HG02763 (cell line): Measurements from ENCODE around the gene CCDC63.

ENCODE experiments used
- ATAC-seq: cut with Tn5 transposase; IDR thresholded peaks from one replicate; pipeline ENCODE4 v1.9.1; 2021; ENCODE audit warnings: mild to moderate bottlenecking, moderate library complexity; ENCODE audit not compliant: unreplicated experiment

Gene CCDC63

DNA sequence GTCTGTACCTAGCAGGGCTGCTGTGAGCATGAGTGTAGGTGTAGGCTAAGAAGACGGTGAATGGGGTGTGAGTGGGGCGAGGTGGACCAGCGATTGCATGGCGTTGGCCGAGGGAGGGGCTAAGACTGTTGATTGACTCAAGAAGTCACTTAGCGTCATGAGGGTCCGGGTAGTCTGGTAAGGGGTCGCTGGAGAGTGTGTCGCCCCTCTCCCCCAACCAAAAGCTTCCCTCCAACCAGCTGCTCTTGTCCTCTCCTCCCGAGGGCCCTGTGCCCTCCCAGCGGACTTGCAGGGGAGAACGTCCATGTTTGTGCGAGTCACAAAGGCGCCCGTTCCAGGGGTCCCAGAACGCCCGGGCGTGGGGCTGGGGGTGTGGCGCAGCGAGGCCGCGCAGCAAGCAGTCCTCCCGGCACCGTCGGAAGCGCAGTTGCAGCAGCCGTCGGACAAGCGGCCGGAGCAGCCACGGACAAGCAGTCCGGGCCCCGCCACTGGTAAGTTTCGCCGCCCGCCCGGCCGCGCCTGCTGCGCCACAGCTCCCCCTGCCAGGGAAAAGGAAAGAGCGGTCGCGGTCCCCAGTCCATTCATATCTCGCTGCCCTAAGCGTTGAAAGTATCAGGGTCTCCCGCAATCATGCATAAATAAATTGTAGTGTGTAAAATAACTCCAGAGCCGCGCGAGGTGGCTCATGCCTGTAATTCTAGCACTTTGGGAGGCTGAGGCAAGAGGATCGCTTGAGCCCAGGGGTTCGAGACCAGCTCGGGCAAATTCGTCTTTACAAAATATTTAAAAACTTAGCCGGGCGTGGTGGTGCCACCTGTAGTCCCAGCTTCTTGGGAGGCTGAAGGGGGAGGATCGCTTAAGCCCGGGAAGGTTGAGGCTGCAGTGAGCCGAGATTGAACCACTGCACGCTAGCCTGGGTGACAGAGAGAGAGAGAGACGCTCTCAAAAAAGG is at the start of gene CCDC63:
CCDC63 (plus strand) TSS at position 373 of the 952 bp plus-strand sequence. CDS start 5,968 bp downstream, outside the sequence.
- ATAC-seq = no peak

DNA sequence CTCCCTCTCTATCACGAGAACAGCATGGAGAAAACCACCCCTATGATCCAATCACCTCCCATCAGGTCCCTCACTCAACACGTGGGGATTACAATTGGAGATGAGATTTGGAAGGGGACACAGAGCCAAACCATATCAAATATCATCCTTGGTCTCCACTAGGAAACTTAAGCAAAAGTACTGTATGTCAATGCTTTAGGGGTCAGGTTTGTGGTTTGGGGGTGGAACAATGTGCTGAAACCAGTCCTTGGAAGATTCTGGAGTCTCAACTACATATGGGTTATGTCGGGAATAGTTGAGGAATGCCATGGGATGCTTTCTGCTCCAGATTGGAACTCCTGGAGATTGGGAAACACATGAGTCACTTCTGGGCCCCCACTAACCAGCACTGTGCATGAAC is 48.3 kb upstream of the CCDC63 start:
- no peak for ATAC-seq

GRCh38 chr12:110802489-110802888 is 44.3 kb upstream of the CCDC63 start:
- ATAC-seq = no peak

- no peak for ATAC-seq
Observed at GRCh38 chr12:110804406-110804805, 42.4 kb upstream of the CCDC63 start.

DNA sequence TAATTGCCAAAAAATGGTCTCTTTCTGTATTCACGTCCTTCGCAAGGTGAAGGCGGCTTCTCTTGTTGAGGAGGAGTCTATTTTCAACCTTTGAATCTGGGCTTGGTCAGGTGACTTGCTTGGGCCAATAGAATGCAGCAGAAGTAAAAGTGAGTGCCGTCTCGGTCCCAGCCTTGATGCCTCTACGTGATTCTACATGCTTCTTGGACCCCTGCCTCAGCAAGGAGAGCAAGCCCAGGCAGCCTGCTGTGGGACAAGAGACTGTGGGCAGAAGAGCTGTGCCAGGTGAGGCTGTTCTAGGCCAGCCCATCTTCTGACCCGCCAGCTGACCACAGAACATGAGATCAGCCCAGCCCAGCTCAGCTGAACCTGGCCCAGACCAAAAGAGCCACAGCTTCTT is 39.1 kb upstream of the CCDC63 start:
- ATAC-seq = no peak

DNA sequence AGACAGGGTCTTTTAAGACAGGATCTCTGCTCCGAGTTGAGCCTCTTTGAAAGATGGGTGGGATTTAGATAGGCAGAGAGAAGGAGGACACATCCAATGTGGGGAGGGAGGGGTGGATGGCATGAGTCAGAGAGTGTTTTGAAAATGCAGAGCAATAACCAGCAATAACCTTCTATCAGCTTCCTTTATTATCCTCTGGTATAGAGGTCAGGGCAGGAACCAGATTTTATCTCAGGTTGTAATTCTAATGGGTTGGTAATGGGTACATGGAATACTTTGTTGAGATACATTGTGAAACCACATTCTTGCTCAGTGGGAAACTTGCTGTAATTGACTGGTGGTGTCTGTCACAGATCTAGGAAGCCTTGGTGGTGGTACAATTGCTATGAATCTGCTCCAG is 37.6 kb upstream of the CCDC63 start:
- ATAC-seq = no peak

DNA sequence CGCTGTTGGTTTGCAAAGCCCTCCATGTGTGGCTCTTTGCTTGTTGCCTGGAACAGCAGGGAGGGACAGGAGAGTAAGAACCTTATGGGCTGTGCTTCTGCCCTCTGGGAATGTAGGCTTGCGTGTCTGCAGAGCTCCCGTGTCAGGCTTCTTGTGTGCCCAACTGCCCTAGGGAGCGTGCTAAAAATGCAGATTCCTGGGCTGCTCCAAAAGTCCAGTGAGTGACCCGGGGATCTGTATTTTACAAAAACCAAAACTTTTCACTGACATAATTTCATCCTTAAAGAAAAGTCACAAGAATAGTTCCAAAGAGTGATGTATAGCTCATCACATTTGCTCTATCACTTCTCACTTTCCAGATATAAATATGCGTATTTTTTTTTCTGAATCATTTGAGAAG is 34.8 kb upstream of the CCDC63 start:
- ATAC-seq = no peak

- no peak for ATAC-seq
Observed at GRCh38 chr12:110813285-110813684, 33.5 kb upstream of the CCDC63 start.

DNA sequence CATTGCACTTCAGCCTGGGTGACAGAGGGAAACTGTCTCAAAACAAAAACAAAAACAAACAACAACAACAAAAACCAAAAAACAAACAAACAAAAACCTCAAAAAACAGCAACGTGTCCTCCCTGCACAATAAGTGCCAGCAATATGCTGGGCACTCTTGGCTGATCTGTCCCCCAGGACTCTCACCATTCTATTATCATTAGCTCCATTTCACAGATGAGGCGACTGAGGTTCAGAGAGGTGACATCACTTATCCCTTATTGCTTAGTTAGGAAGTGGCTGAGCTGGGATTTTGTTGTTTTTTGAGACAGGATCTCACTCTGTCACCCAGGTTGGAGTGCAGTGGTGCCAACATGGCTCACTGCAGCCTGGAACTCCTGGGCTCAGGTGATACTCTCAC is 33.0 kb upstream of the CCDC63 start:
- no peak for ATAC-seq

- ATAC-seq = no peak
Observed at GRCh38 chr12:110816248-110816647, 30.5 kb upstream of the CCDC63 start.

- ATAC-seq = no peak
Observed at GRCh38 chr12:110816779-110817178, 30.0 kb upstream of the CCDC63 start.

- ATAC-seq = no peak
Observed at GRCh38 chr12:110818511-110818910, 28.3 kb upstream of the CCDC63 start.

DNA sequence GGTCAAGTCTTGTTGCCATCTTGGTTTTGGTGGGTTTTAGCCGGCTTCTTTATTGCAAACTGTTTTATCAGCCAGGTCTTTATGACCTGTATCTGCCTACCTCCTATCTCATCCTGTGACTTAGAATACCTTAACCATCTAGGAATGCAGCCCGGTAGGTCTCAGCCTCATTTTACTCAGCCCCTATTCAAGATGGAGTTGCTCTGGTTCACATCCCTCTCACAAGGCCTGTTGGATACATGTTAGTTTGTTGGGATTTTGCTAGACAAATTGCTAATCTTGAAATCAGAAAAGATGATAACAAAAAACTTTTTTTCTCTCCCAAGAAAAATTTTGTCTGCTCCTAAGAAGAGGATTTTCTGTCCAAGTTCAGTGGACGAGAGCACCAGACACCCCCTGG is 27.6 kb upstream of the CCDC63 start:
- ATAC-seq = no peak

DNA sequence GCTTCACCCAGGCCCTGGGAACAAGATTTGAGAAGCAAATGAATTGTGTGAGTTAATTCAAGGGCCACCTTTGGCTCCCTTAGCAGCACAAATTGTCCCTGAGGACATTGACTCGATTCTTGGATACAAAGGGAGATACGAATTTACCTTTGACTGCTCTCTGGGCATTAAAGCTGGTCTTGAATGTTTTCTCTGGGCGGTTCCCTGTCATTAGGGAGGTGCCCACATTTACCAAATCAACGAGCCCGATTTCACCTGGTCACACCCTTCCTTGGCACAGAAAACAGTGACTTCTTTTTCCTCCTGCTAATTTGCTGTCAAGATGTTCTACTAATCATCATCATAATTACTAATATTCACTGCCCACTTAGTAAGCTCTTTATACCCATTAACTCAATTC is 27.1 kb upstream of the CCDC63 start:
- ATAC-seq = no peak

- ATAC-seq = no peak
Observed at GRCh38 chr12:110821917-110822316, 24.9 kb upstream of the CCDC63 start.

DNA sequence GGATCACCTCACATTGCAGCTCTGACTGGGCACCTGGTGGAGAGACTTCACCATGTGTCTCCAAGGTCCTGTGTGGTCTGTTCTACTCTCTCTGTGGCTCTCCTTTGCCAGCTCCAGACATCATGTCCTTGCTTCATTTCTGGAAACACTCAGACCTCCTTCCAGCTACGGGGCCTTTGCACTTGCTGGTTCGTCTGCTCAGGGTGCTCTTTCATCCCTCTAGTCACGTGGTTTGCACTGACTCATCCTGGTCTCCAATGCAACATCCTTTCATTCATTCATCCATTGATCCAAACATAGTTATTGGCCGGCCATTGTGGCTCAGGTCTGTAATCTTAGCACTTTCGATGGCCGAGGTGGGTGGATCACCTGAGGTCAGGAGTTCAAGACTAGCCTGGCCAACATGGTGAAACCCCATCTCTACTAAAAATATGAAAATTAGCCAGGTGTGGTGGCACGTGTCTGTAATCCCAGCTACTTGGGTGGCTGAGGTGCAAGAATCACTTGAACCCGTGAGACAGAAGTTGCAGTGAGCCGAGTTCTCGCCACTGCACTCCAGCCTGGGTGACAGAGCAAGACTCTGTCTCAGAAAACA is 23.9 kb upstream of the CCDC63 start:
- no peak for ATAC-seq

GRCh38 chr12:110824342-110824741 is 22.4 kb upstream of the CCDC63 start:
- no peak for ATAC-seq

DNA sequence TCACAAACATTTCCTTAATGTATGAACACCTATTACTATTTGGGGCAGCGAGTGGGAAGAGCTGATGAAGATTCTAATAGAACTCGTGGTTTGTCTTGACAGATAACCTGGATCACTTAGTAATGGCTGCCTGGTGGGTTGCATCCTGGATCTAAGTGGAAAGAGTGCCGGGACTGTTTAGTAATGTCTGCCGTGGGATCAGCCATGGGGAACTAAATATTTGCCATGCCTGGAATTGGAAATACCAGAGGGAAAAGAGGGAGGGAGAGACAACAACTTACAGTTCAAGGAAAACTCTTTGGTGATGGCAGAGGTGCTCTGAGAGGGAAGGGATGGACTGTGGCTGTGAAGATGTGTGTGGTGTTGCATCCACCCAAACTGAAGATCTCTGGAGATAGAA is 21.3 kb upstream of the CCDC63 start:
- no peak for ATAC-seq

DNA sequence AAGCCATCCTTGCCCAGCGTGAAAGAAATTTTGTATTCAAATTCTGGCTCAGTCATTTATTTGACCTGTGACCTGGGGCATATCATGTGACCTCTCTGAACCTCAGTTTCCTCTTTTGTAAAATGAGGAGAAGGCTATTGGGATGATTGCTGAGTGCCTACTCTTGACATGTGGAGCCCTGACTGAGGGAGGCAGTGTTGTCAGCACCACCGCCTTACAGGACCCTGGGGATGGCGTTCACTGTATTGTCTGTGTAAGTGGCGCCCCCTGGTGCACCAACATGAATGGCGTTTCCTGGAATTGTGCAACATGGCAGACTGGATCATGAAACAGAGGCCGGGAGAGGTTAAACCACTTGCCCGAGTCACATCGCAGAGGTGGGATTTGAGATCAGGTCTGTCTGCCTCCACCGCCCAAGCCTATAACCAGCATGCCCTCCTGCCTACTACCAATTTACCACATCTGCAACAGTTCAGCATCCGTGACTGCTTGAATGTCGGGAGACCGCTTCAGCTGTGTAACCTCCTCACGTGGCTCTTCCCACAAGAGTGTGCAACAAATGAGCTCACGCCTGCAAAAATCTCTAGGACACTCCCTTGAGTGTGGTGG is 20.1 kb upstream of the CCDC63 start:
- no peak for ATAC-seq

GRCh38 chr12:110829308-110829707 is 17.5 kb upstream of the CCDC63 start:
- no peak for ATAC-seq

DNA sequence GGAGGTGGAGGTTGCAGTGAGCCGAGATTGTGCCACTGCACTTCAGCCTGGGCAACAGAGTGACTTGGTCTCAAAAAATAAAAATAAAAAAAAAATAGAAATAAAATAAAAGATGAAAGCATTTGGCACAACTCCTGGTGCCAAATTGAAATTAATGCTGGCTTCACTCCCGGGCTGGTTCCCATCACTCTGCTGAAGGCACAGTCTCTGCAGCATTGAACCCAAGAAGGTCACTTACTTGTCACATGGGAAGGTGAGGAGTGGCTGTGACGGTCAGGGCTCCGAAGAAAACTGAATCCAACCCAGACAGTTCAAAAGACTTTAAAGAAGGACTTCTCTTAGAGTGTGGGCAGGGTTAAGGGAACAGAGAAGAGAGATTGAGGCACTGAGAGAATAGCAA is 10.5 kb upstream of the CCDC63 start:
- no peak for ATAC-seq

DNA sequence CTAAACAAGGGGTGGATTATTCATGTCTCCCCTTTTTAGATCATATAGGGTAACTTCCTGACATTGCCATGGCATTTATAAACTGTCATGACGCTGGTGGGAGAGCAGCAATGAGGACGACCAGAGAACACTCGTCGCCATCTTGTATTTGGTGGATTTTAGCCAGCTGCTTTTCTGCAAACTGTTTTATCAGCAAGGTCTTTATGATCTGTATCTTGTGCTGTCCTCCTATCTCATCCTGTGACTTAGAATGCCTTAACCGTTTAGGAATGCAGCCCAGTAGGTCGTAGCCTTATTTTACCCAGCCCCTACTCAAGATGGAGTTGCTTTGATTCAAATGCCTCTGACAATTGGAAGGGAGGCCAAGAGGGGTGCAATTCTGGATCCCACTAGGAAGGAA is 5.8 kb upstream of the CCDC63 start:
- no peak for ATAC-seq
